Tibial artery (tissue), 4 donors: ENCODE measurements around the gene ELAVL1.
A peak's percentile ranks its signal among the peaks of the same experiment; 100 is the strongest.

Source experiments
- DNase-seq, 2 donors: peaks; one replicate each; pipeline ENCODE4 v3.0.0-alpha.2; 2019
- H3K27ac ChIP-seq, 2 donors: fragments of 200-600 bp; sonication (generic) in 1 of 2; 1 replicate in 1 of 2; 2 replicates in 1 of 2; pipeline ENCODE4 v1.5.1; 2018 to 2019; ENCODE audit warnings: mild to moderate bottlenecking in 1 of 2
- H3K27me3 ChIP-seq, 2 donors: fragments of 200-600 bp; sonication (generic) in 1 of 2; one replicate each; pipeline versions ENCODE4 v1.5.1 to v1.6.0; 2016 to 2019
- H3K36me3 ChIP-seq, 3 donors: fragments of 200-600 bp; sonication (generic) in 2 of 3; one replicate each; pipeline ENCODE4 v1.5.1; 2016 to 2019; ENCODE audit warnings: mild to moderate bottlenecking in 2 of 3
- H3K4me1 ChIP-seq, 4 donors: fragments of 200-600 bp; sonication (generic) in 2 of 4; 1 replicate in 3 of 4; 2 replicates in 1 of 4; pipeline ENCODE4 v1.5.1; 2016 to 2019
- H3K4me3 ChIP-seq, 2 donors: fragments of 200-600 bp; sonication (generic) in 1 of 2; 1 replicate in 1 of 2; 2 replicates in 1 of 2; pipeline ENCODE4 v1.5.1; 2018 to 2019; ENCODE audit warnings: mild to moderate bottlenecking in 2 of 2
- H3K9me3 ChIP-seq, 3 donors: fragments of 200-600 bp; sonication (generic) in 1 of 3; one replicate each; pipeline ENCODE4 v1.5.1; 2016 to 2019
- intact Hi-C: fragments of 100-400 bp; cut with DNase I; formaldehyde crosslinking; loops from one replicate; pipeline ENCODE4 v1.15.0; 2023; ENCODE audit warnings: low total_unique reads
- TF ChIP-seq, protein P1 (sequence below), 2 experiments: fragments of 200-600 bp in 1 of 2; fragments of 450-650 bp in 1 of 2; IDR thresholded peaks; one replicate each; pipeline ENCODE4 v1.5.1; 2017 to 2019; ENCODE audit warnings: antibody characterized with exemption in 2 of 2, mild to moderate bottlenecking in 1 of 2, moderate library complexity in 1 of 2

ELAVL1 gene

DNA sequence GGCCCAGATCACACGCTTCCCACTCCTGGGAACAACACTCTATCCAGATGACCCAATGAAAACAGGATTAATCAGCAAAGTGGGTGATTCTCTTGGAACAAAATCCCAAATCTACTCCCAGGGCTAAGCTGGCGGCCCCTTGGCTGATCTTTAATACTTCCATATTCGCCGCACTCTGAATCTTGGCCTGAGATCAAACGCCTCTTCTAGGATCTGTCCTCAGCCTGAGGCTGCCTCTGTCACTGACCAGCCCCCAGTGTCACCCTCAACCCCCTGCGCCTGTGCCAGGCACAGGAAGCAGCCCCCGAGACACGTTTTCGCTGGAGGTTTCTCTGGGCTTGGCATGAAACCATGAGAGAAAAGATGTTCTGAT lies 77.1 kb downstream of the ELAVL1 start:
- DNase-seq: peak in 1 of 2 donors; percentile 74
- TF ChIP-seq, protein P1, sequence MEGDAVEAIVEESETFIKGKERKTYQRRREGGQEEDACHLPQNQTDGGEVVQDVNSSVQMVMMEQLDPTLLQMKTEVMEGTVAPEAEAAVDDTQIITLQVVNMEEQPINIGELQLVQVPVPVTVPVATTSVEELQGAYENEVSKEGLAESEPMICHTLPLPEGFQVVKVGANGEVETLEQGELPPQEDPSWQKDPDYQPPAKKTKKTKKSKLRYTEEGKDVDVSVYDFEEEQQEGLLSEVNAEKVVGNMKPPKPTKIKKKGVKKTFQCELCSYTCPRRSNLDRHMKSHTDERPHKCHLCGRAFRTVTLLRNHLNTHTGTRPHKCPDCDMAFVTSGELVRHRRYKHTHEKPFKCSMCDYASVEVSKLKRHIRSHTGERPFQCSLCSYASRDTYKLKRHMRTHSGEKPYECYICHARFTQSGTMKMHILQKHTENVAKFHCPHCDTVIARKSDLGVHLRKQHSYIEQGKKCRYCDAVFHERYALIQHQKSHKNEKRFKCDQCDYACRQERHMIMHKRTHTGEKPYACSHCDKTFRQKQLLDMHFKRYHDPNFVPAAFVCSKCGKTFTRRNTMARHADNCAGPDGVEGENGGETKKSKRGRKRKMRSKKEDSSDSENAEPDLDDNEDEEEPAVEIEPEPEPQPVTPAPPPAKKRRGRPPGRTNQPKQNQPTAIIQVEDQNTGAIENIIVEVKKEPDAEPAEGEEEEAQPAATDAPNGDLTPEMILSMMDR (IDR thresholded peaks at IDR 0.05): no peak
- Histone ChIP-seq H3K27me3 (peaks cover 0 to 4% of the 10 kb centered on the region in 2 donors), H3K4me3 (peak overlapping the region; percentile 21 to 31), H3K36me3 (peaks cover 14 to 30% (median 27%) of the 10 kb centered on the region in 3 donors), H3K27ac (peak overlapping the region; percentile 91 to 96), H3K9me3 (no peaks in the 10 kb centered on the region), H3K4me1 (peaks cover 0 to 97% (median 83%) of the 10 kb centered on the region in 4 donors)
- intact Hi-C loops: no loop called here

DNA sequence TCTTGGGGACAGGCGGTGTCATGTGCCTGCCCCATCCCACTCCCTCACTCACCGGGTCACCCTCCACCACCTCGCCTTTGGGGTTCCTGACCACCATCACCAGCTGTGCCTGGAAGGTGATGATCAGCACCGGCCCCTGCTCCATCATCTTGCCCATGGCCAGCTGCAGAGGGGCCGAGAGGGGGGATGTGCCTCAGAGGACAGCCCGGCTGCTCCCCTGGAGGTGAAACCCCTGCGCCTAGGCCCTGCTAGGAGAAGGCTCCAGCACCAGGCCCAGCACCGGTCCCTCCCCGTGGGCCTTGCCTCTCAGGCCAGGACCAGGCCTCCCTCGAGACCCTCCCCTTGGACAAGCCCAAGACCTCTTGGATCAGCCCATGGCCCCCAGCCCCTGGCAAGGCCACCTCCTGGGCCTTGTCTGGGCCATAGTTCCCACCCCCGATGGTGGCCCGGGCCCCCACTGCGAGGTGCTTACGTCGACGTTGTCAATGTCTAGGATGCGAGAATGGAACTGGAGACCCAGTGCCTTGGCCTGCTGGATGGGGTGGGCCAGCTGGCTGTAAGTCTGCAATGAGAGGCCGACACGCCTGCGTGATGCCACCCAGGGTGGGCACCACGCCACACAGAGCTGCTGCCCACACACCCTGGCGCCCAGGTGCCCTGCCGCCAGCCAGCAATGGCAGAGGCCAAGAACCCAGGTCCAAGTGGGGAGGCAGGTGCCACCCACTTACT lies 77.7 kb downstream of the ELAVL1 start:
- peaks cover 11 to 30% (median 25%) of the 10 kb centered on the region in 3 donors for H3K36me3 ChIP-seq
- H3K9me3 ChIP-seq: no peaks in the 10 kb centered on the region
- intact Hi-C loops: no loop called here
- H3K27ac ChIP-seq: peak overlapping the region; percentile 91 to 96
- H3K27me3 ChIP-seq: peaks cover 0 to 4% of the 10 kb centered on the region in 2 donors
- peak; percentile 21 to 78 for DNase-seq
- H3K4me3 ChIP-seq: peak overlapping the region in 1 of 2 donors; percentile 31
- H3K4me1 ChIP-seq: peaks cover 0 to 97% (median 87%) of the 10 kb centered on the region in 4 donors
- TF ChIP-seq, protein P1 (IDR thresholded peaks at IDR 0.05): no peak

DNA sequence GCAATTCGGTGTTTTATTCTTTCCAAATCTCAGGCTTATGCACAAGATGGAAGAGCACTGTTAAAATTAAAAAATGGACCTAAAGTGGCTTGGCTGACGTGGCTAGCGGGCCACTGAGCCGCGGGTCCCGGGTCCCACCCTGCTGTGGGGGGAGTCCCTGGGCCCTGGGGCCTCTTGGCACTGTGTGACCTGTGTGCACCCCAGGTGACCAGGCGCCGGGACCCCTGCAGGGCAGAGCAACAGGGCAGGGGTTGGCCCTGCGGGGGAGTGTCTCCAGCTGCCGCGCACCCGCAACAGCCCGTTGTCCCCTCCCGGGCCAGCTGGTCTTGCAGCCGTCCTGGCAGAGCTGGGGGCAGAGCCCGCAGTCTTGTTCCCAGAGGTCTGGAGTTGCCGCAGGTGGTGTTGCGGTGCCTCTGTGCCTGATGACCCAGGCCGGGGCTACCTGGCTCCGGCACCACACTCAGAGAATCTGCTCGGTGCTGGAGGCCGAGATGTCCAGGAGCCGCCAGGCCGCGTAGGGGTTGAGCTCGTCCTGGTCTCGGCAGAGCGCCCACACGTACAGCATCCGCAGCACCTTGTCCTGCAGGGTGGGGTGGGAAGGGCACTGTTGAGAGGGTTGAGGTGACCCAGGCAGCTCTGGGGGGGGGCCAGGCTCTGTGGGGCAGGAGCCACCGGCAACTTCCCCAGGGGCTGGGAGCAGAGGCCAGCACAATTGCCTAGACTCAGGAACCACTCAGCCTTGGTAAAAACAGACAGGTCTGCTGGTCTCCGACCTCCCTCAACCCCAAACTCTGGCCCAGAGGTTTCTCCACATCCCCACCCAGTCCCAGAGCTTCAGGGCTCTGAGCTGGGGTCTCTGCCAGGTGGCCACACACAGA lies 78.5 kb downstream of the ELAVL1 start:
- peaks cover 0 to 4% of the 10 kb centered on the region in 2 donors for H3K27me3 ChIP-seq
- no peaks in the 10 kb centered on the region for H3K9me3 ChIP-seq
- peaks cover 3 to 97% (median 91%) of the 10 kb centered on the region in 4 donors for H3K4me1 ChIP-seq
- no peak for DNase-seq
- peaks cover 9 to 30% (median 25%) of the 10 kb centered on the region in 3 donors for H3K36me3 ChIP-seq
- TF ChIP-seq, protein P1 (IDR thresholded peaks at IDR 0.05): no peak
- H3K27ac ChIP-seq: peak overlapping the region; percentile 91 to 96
- peak overlapping the region in 1 of 2 donors; percentile 61 for H3K4me3 ChIP-seq
- intact Hi-C loops: no loop called here

DNA sequence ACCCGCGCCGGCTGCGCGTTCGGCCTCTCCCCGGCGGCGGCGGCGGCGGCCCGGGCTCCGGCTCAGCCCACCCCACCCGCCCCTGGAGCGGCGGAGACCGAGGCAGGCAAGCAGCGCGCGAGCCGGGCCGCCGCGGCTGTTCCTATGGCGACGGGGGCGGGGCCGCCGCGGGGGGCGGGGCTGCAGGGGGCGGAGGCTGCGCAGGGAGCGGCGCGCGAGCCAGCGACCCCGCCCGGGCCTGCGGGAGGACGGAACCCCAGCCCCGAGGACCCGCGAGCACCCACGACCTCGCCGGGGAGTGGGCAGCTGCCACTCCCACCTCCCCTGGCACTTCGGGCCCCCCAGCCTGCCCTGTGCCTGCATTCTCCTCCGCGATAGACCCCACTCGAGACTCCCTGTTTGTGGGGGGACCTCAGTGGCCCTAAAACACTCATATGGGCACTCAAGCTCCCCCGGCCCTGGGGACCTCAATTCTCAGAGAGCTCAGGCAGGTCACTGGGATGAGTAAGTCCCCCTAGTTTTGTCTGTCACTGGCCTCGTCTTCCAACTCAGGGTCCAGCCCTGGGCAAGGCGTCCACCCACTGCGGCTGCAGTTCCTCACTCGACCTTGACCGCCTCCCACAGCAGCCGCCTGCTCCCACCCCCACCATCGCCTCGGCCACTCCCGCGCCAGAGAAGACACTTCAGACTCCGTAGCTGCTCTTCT lies 79.3 kb downstream of the ELAVL1 start, which contains the start of gene CTXN1:
CTXN1 (minus strand) TSS at position 115 of the 706 bp plus-strand sequence. CDS start 597 bp downstream, outside the sequence.
- peak; percentile 64 to 84 for DNase-seq

More for the DNA sequence above, 79.3 kb downstream of the ELAVL1 start, which contains the start of gene CTXN1:
- Histone ChIP-seq H3K4me1 (peaks cover 4 to 97% (median 91%) of the 10 kb centered on the region in 4 donors), H3K4me3 (peak within 1 kb of the TSS; percentile 49 to 61), H3K27ac (peak within 1 kb of the TSS; percentile 91 to 96), H3K9me3 (no peaks in the 10 kb centered on the region), H3K36me3 (peaks cover 9 to 26% (median 19%) of the 10 kb centered on the region in 3 donors), H3K27me3 (peaks cover 0 to 4% of the 10 kb centered on the region in 2 donors)
- TF ChIP-seq, protein P1 (IDR thresholded peaks at IDR 0.05): peak in 1 of 2 experiments; percentile 12
- intact Hi-C loops: no loop called here
